GM06990 (cell line): ENCODE measurements around the gene FANCE.
A peak's percentile ranks its signal among the peaks of the same experiment; 100 is the strongest.

Source experiments
- DNase-seq: peaks from one replicate; pipeline ENCODE4 v3.0.0-alpha.2; 2011; ENCODE audit not compliant: insufficient read length; ENCODE audit errors: extremely low read depth
- H3K27me3 ChIP-seq: replicated peaks from 2 replicates; pipeline ENCODE4 v1.6.0; 2011; ENCODE audit warnings: low read length; ENCODE audit not compliant: control insufficient read depth, insufficient read depth
- H3K36me3 ChIP-seq: 2 replicates; pipeline ENCODE4 v1.5.1; 2011; ENCODE audit warnings: low read length; ENCODE audit not compliant: control insufficient read depth, insufficient read depth
- H3K4me3 ChIP-seq: replicated peaks from 2 replicates; pipeline ENCODE4 v1.5.1; 2011; ENCODE audit warnings: low read depth, mild to moderate bottlenecking, control low read depth, low read length
- CTCF ChIP-seq: IDR thresholded peaks from 2 replicates; pipeline ENCODE4 v1.5.1; 2011; ENCODE audit warnings: low read length, control low read depth, mild to moderate bottlenecking, inconsistent platforms; ENCODE audit not compliant: insufficient read depth, poor library complexity, severe bottlenecking

FANCE gene

GRCh38 chr6:35453236-35453635 lies 1.1 kb downstream of the FANCE start:
- no peak for DNase-seq
- TF ChIP-seq CTCF: no peak
- Histone ChIP-seq H3K4me3 (peak overlapping the region; percentile 76), H3K27me3 (no peaks in the 10 kb centered on the region; the same call in none of the 2 replicates), H3K36me3 (no peaks in the 10 kb centered on the region; the same call in none of the 2 replicates)

- TF ChIP-seq CTCF: no peak
- H3K27me3 ChIP-seq: no peaks in the 10 kb centered on the region; the same call in none of the 2 replicates
- no peak overlapping the region for H3K4me3 ChIP-seq
- no peak for DNase-seq
- peaks cover 3% of the 10 kb centered on the region for H3K36me3 ChIP-seq
These were observed 2.4 kb downstream of the FANCE start for GRCh38 chr6:35454391-35455110.

- no peak overlapping the region for H3K4me3 ChIP-seq
- H3K27me3 ChIP-seq: no peaks in the 10 kb centered on the region
- TF ChIP-seq CTCF: no peak
- DNase-seq: no peak
- peaks cover 5% of the 10 kb centered on the region for H3K36me3 ChIP-seq
These were observed 5.8 kb downstream of the FANCE start for GRCh38 chr6:35457907-35458306.

- Histone ChIP-seq H3K36me3 (peaks cover 5% of the 10 kb centered on the region), H3K27me3 (no peaks in the 10 kb centered on the region), H3K4me3 (no peak overlapping the region)
- DNase-seq: no peak
- no peak for TF ChIP-seq CTCF
These were observed 9.1 kb downstream of the FANCE start for GRCh38 chr6:35461270-35461669.

- Histone ChIP-seq H3K4me3 (no peak overlapping the region), H3K36me3 (peaks cover 8% of the 10 kb centered on the region), H3K27me3 (no peaks in the 10 kb centered on the region)
- TF ChIP-seq CTCF: no peak
- no peak for DNase-seq
These were observed 11.2 kb downstream of the FANCE start for GRCh38 chr6:35463292-35463691.
